ENCODE results near the gene CRYGS.

GRCh38 chr3:186582541-186582940, 38.4 kb upstream of the CRYGS start:
- TF ChIP-seq EZH2 (IDR thresholded peaks at IDR 0.05; ENCODE audit: insufficient read depth, poor library complexity, severe bottlenecking) = no peak
- TF ChIP-seq EZH2phosphoT487 (IDR thresholded peaks at IDR 0.05; ENCODE audit: insufficient read depth, low read depth) = no peak
